GM12873 (cell line): ENCODE measurements around the gene BCAP29.
A peak's percentile ranks its signal among the peaks of the same experiment; 100 is the strongest.

ENCODE experiments used
- CTCF ChIP-seq: IDR thresholded peaks from 2 replicates; pipeline ENCODE4 v1.5.1; 2012; ENCODE audit warnings: low read depth, mild to moderate bottlenecking, moderate library complexity, low read length, control low read depth; ENCODE audit not compliant: insufficient read depth; ENCODE audit errors: missing control alignments

The BCAP29 gene

GRCh38 chr7:107643938-107644308 lies 63.9 kb downstream of the BCAP29 start:
- TF ChIP-seq CTCF: no peak

- no peak for TF ChIP-seq CTCF
Measured at GRCh38 chr7:107644309-107644974, 64.4 kb downstream of the BCAP29 start.

- TF ChIP-seq CTCF: no peak
Measured at GRCh38 chr7:107652642-107653041, 72.6 kb downstream of the BCAP29 start.

- TF ChIP-seq CTCF: no peak
Measured at GRCh38 chr7:107658467-107658866, 78.4 kb downstream of the BCAP29 start.

GRCh38 chr7:107659666-107660065 lies 79.6 kb downstream of the BCAP29 start:
- no peak for TF ChIP-seq CTCF

GRCh38 chr7:107660381-107661080 lies 80.5 kb downstream of the BCAP29 start, which contains the start of gene SLC26A4:
Gene SLC26A4, plus strand, starts transcription at chr7:107660828. Its CDS starts 814 bp downstream, at chr7:107661642.
- no peak for TF ChIP-seq CTCF

- peak; percentile 43 for TF ChIP-seq CTCF
Measured at GRCh38 chr7:107661081-107661864, 81.2 kb downstream of the BCAP29 start.
